ENCODE results near the gene MCRS1. TPM values are rescaled to one million over a fixed set of nuclear protein-coding genes. Genes with fewer than 3 reads are reported as not detected.

Gene MCRS1
- total RNA-seq, 1 experiment from 2014 or later: 86.8 TPM

DNA sequence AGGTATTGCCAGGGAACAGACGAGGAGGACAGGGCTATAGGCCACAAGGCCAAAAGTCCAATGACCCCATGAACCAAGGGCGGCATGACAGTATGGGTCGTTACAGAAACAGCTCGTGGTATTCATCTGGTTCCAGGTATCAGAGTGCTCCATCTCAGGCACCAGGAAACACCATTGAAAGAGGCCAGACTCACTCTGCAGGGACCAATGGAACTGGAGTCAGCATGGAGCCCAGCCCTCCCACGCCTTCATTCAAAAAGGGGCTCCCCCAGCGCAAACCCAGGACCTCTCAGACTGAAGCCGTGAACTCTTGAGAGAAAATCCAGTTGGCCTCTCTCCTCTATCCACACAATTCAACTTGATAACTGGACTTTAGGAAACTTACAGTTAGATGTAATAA lies 42.0 kb downstream of the MCRS1 start:
- ChIA-PET POLR2A (ENCODE audit: unreplicated experiment) (no interaction called here), CTCF (no interaction called here)
- no peak overlapping the region for H3K9ac ChIP-seq (ENCODE audit: low read length)
- DNase-seq (no peak), ATAC-seq (no peak)
- H2AFZ ChIP-seq (ENCODE audit: low read length): no peak overlapping the region
- intact Hi-C loops (cut with micrococcal nuclease): no loop called here
- no peaks in the 10 kb centered on the region for H3F3A ChIP-seq (ENCODE audit: low read length, unreplicated experiment)
- H3K9me2 ChIP-seq (replicated peaks; ENCODE audit: low read length): no peaks in the 10 kb centered on the region
- BruUV-seq (replicated peaks): no TSS peak
- no peaks in the 10 kb centered on the region for H3K9me3 ChIP-seq (ENCODE audit: low read length)
- H3K36me3 ChIP-seq (ENCODE audit: low read depth, low read length): peaks cover 19% of the 10 kb centered on the region; the same call in 1 of the 2 replicates
- H3K4me1 ChIP-seq (ENCODE audit: insufficient read depth, low read length): 0 out of 2 replicates have a peak, but pooled peaks cover 4% of the 10 kb centered on the region
- H3K4me3 ChIP-seq (ENCODE audit: low read length): no peak overlapping the region
- no peaks in the 10 kb centered on the region for H3K79me2 ChIP-seq (ENCODE audit: low read length)
- no peak overlapping the region for H3K27ac ChIP-seq (ENCODE audit: low read length)
- no peak overlapping the region for H3K4me2 ChIP-seq (ENCODE audit: low read length)
- H3K27me3 ChIP-seq (ENCODE audit: low read length): no peaks in the 10 kb centered on the region
- TF ChIP-seq, protein P1, sequence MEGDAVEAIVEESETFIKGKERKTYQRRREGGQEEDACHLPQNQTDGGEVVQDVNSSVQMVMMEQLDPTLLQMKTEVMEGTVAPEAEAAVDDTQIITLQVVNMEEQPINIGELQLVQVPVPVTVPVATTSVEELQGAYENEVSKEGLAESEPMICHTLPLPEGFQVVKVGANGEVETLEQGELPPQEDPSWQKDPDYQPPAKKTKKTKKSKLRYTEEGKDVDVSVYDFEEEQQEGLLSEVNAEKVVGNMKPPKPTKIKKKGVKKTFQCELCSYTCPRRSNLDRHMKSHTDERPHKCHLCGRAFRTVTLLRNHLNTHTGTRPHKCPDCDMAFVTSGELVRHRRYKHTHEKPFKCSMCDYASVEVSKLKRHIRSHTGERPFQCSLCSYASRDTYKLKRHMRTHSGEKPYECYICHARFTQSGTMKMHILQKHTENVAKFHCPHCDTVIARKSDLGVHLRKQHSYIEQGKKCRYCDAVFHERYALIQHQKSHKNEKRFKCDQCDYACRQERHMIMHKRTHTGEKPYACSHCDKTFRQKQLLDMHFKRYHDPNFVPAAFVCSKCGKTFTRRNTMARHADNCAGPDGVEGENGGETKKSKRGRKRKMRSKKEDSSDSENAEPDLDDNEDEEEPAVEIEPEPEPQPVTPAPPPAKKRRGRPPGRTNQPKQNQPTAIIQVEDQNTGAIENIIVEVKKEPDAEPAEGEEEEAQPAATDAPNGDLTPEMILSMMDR (conservative IDR thresholded peaks at IDR 0.05; ENCODE audit: low read depth, low read length): no peak
- no peaks in the 10 kb centered on the region for H4K20me1 ChIP-seq (ENCODE audit: low read length)

DNA sequence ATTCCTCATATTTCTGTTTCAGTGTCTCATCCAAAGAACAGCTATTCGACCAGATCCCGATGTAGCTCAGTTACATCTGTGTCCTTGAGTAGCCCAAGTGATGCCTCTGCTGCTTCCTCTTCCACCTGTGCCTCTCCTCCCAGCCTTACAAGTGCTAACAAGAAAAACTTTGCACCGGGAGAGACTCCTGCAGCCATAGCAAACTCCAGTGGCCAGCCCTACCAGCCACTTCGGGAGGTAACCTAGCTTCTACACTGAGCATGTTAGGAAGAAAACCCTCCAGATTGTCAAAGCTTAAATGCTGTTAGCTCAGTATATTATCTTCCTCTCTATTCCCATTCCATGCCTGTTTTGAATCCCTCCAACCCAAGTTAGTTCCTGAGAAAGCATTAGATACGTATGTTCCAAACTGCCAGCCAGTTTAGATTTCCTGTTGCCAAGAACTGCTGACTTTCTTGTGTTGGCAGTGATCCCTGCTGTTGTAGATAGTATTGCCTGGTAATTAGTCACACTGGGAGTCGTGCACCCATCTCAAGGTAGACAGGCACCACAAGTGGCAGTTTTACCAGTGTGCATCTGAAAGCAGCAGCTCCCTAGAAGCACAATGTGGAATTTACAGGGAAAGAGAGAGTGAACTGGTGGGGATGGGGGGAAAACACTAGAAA lies 43.1 kb downstream of the MCRS1 start:
- no peak overlapping the region for H3K4me3 ChIP-seq (ENCODE audit: low read length)
- peak; percentile 76 for ATAC-seq
- H3K27ac ChIP-seq (ENCODE audit: low read length): no peak overlapping the region
- no peaks in the 10 kb centered on the region for H3F3A ChIP-seq (ENCODE audit: low read length, unreplicated experiment)
- no peaks in the 10 kb centered on the region for H3K79me2 ChIP-seq (ENCODE audit: low read length)
- H3K4me1 ChIP-seq (ENCODE audit: insufficient read depth, low read length): 0 out of 2 replicates have a peak, but pooled peaks cover 4% of the 10 kb centered on the region
- no peaks in the 10 kb centered on the region for H3K9me2 ChIP-seq (replicated peaks; ENCODE audit: low read length)
- BruUV-seq (replicated peaks): no TSS peak
- DNase-seq: peak; percentile 35
- ChIA-PET POLR2A (ENCODE audit: unreplicated experiment) (interaction anchor here (0.7 kb wide), 1 partner anchor 100 kb away, joined by 8 read pairs; no protein-coding TSS in a partner anchor), CTCF (no interaction called here)
- H3K27me3 ChIP-seq (ENCODE audit: low read length): no peaks in the 10 kb centered on the region
- no peak overlapping the region for H2AFZ ChIP-seq (ENCODE audit: low read length)
- H3K9ac ChIP-seq (ENCODE audit: low read length): no peak overlapping the region
- intact Hi-C loops (cut with micrococcal nuclease): no loop called here
- no peaks in the 10 kb centered on the region for H3K9me3 ChIP-seq (ENCODE audit: low read length)
- TF ChIP-seq EZH2phosphoT487 (IDR thresholded peaks at IDR 0.05; ENCODE audit: borderline replicate concordance, low read length) (no peak), EZH2 (IDR thresholded peaks at IDR 0.05; ENCODE audit: low read length, unreplicated experiment) (no peak)
- TF ChIP-seq, protein P1 (conservative IDR thresholded peaks at IDR 0.05; ENCODE audit: low read depth, low read length): no peak
- H4K20me1 ChIP-seq (ENCODE audit: low read length): no peaks in the 10 kb centered on the region
- H3K36me3 ChIP-seq (ENCODE audit: low read depth, low read length): peaks cover 19% of the 10 kb centered on the region; the same call in 1 of the 2 replicates
- H3K4me2 ChIP-seq (ENCODE audit: low read length): no peak overlapping the region

DNA sequence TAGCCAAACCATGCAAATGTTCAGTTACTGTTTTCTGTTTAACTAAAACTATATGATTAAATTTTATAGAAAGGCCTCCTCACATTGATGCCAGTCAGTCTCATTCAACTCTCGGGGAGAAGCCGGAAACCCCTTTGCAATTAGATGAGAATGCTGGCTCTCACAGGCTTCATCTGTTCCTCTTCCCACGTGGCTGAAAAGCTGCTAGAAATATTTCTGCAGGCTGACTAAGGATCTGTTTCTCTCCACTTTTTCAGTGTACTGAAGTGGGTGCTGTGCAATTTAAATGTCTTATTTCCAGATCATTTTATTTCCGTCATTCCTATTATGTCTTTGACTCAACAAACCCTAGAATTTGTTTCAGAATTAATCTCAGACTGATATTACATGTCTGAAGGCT lies 46.6 kb downstream of the MCRS1 start:
- no peaks in the 10 kb centered on the region for H3K27me3 ChIP-seq (ENCODE audit: low read length)
- H4K20me1 ChIP-seq (ENCODE audit: low read length): no peaks in the 10 kb centered on the region
- H3K36me3 ChIP-seq (ENCODE audit: low read depth, low read length): peaks cover 12% of the 10 kb centered on the region; the same call in 1 of the 2 replicates
- 0 out of 2 replicates have a peak, but pooled peaks cover 7% of the 10 kb centered on the region for H3K4me1 ChIP-seq (ENCODE audit: insufficient read depth, low read length)
- no peak overlapping the region for H3K4me2 ChIP-seq (ENCODE audit: low read length)
- H3K27ac ChIP-seq (ENCODE audit: low read length): no peak overlapping the region
- H3K79me2 ChIP-seq (ENCODE audit: low read length): no peaks in the 10 kb centered on the region
- ChIA-PET POLR2A (ENCODE audit: unreplicated experiment) (no interaction called here), CTCF (no interaction called here)
- ATAC-seq: no peak
- no TSS peak for BruUV-seq (replicated peaks)
- no peak overlapping the region for H3K9ac ChIP-seq (ENCODE audit: low read length)
- no peak overlapping the region for H2AFZ ChIP-seq (ENCODE audit: low read length)
- H3K9me2 ChIP-seq (replicated peaks; ENCODE audit: low read length): no peaks in the 10 kb centered on the region
- no peaks in the 10 kb centered on the region for H3F3A ChIP-seq (ENCODE audit: low read length, unreplicated experiment)
- intact Hi-C loops (cut with micrococcal nuclease): no loop called here
- no peak for DNase-seq
- TF ChIP-seq EZH2phosphoT487 (IDR thresholded peaks at IDR 0.05; ENCODE audit: borderline replicate concordance, low read length): no peak
- no peak overlapping the region for H3K4me3 ChIP-seq (ENCODE audit: low read length)
- H3K9me3 ChIP-seq (ENCODE audit: low read length): no peaks in the 10 kb centered on the region

Measured in PC-3 (cell line).